Measurements from ENCODE around the gene MN1.

Gene MN1

DNA sequence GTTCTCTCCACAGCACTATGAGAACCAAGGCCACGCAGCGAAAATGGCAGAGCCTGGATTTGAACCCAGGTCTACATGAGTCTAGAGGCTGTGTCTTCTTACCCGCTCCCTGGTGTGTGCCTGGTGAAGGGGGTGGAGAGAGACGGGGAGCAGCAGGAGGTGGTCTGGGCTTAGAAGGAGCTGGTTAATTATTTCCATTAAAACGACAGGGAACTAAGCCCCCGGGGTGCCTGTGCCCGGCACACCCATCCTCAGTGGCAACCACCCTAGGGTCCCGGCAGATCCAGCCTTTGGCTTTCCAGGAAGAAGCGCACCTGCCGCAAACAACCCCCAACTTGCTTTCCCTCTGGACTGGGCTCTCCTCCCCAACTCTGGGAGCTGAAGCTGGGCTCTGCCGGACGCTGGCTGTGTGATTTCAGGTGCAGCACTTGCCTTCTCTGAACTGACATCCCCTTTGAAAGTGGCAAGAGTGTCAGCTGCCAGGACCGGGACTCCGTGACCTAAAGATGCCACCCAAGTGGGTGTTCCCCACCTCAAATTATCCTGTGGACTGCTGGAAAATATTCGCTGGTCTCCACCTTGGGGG, 35.8 kb downstream of the MN1 start:
- DNase-seq (ENCODE audit: low read depth in 2 of 2, low spot score in 1 of 2) = no peak

- no peak for DNase-seq (ENCODE audit: low read depth in 2 of 2, low spot score in 1 of 2)
Observed at GRCh38 chr22:27764722-27765236, 36.8 kb downstream of the MN1 start.

GRCh38 chr22:27761665-27762064, 39.9 kb downstream of the MN1 start:
- no peak for DNase-seq (ENCODE audit: low read depth in 2 of 2, low spot score in 1 of 2)

GRCh38 chr22:27761000-27761399, 40.6 kb downstream of the MN1 start:
- DNase-seq (ENCODE audit: low read depth in 2 of 2, low spot score in 1 of 2) = no peak

GRCh38 chr22:27760474-27760873, 41.1 kb downstream of the MN1 start:
- no peak for DNase-seq (ENCODE audit: low read depth in 2 of 2, low spot score in 1 of 2)

GRCh38 chr22:27757928-27758525, 43.5 kb downstream of the MN1 start:
- DNase-seq (ENCODE audit: low read depth in 2 of 2, low spot score in 1 of 2) = no peak

DNA sequence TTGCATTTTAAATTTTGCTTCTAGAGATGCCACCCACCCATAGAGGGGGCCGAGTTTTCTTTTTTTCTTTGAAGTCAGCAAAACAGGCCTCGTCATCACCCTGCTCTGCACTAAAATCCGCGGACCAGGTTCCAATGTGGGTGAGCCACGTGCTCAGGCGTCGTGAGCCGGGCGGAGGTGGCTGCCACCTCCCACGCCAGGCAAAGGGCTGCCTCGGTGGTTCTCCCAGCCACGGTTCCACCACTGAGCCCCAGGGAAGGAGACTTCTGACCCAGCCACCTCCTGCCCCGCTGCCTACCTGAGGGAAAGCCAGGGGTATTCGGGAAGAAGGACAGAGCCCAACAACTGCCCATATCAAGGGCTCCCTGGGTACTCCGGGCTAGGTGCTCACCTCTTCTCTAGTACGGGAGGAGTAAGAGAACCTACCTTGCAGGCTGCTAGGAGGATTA, 45.3 kb downstream of the MN1 start:
- DNase-seq (ENCODE audit: low read depth in 2 of 2, low spot score in 1 of 2) = no peak

- DNase-seq (ENCODE audit: low read depth in 2 of 2, low spot score in 1 of 2) = no peak
Observed at GRCh38 chr22:27755521-27756211, 45.9 kb downstream of the MN1 start.

- no peak for DNase-seq (ENCODE audit: low read depth in 2 of 2, low spot score in 1 of 2)
Observed at GRCh38 chr22:27754888-27755480, 46.6 kb downstream of the MN1 start.

GRCh38 chr22:27754247-27754887, 47.2 kb downstream of the MN1 start:
- DNase-seq (ENCODE audit: low read depth in 2 of 2, low spot score in 1 of 2) = no peak

DNA sequence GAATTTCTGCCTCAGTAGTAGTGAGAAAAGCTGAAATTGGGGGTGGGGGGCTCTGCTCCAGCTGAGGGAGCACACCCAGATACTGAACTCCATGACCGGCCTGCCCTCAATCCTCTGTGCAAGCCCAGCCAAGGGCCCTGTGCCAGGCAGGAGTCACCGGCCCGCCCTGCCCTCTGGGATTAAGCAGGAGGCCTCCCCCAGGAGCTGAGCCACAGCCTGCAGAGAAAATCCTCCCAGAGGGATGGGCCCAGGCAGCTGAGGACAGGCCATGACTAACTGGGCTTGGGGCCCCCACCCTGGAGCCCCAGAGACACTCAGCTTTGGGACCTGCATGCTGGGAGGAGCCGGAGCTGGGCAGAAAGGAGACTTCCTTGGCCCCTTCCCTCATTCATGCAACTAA, 48.8 kb downstream of the MN1 start:
- DNase-seq (ENCODE audit: low read depth in 2 of 2, low spot score in 1 of 2) = no peak

- no peak for DNase-seq (ENCODE audit: low read depth in 2 of 2, low spot score in 1 of 2)
Observed at GRCh38 chr22:27752141-27752540, 49.4 kb downstream of the MN1 start.

DNA sequence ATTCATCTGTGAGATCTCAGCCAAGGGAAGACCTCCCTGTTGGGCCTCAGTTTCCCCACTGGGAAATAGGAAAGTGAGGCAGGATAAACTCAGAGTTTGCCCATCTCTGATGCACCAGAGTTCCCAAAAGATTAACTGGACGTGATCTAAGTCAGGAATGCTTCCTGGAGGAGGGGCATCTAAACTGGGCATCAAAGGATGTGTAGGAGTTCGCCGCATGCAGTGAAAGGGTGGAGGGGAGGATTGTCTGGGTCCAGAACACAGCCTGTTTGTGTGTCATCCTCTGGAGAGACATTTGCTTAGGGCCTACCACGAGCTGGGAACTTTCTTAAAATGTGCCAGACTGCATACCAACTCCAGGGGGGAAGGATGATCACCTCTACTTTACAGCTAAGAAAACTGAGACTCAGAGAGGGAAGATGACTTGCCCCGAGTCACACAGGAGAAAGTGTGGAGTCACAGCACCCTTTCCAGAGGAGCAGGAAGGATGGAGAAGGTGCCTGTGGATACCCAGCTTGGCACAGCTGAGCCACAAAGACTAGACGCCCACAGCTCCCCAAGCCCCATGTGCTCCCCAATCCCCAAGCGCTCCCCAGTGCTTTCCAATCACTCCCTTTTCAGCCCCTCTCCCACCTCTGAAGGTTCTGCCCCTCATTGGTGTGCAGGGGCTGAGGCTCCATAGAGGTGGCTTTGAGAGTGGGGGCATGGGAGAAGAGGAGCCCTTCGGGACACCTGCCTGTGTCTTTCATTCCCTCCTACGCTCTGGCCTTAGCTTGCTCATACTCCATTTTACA, 50.1 kb downstream of the MN1 start:
- DNase-seq (ENCODE audit: low read depth in 2 of 2, low spot score in 1 of 2) = no peak

DNA sequence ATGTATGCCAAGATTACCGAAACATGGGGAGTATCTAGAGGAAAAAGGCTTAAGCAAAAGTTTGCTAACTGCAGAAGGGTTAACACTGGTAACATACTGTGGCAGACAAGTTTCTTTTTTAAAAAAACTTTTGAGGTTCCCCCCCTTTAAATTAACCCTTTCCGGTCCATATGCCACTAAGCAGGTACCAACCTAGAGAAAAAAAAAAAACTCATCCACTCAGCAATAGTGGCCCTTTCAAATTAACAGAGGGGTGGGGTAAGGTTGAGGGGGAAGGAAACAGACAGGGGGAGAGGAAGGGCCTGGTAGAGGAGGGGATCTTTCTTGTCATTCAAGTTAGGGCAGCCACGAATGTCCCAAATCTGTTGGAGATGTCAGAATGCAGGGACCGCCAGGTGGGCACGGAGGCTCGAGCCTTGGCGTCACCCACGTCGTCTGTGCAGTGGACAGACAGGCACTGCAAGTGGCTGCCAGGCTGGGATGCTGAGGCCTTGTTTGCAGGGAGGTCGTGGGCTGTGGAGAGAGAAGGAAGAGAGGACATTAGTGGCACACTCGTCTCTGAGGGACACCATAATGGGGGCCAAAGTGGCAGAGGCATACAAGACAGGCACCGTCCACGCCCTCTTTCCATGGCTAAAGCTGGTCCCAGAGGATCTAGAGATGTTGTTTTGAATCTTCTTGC, 50.8 kb downstream of the MN1 start:
- no peak for DNase-seq (ENCODE audit: low read depth in 2 of 2, low spot score in 1 of 2)

DNA sequence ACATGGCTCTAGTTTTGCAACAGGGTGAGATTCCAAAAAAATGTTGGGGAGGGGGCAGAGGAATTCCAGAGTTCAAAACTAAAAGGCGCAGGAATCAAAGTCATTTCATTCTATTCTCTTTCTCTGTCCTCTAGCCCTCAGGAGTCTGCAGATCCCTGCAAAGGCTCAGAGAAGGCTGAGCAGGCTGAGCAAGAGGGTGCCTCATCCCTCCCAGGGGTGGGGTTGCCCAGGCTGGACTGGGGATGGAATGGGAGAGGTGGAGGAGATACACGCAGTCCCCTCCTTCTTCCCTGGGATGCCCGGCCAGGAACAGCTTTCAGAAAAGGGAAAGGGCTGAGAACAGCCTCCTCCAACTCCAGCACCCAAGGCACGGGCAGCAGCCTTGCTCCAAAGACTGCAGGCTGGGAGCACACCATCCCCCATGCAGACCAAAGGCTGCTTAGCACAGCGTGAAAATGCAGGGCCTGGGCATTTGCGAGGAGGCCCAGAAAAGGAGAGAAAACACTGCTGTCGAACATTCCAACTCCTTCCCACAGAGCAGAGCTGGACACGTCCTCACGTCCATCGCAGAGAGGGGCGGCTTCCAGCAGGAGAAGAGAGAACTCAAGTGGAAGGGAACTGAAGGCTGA, 51.8 kb downstream of the MN1 start:
- no peak for DNase-seq (ENCODE audit: low read depth in 2 of 2, low spot score in 1 of 2)

DNA sequence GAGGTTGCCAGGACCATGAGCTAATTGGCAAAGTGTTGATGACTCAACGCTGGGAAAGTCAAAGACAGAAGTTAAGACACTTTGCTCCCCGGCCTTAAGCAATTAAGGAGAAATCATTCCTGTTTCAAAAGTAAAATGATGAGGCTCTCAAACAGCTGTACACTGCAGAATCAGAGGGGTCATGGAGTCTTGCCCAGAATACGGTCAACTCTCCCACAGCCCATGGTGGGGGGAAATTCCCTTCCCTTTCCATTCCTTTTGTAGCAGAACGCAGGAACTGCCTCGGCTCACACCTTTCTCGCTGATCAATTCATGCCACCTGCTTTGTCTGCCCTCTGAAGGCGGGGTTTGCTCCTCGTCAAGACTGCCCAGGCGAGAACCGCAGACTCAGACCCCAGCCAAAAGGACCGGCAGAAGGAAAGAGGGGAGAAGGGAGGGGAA, 52.8 kb downstream of the MN1 start:
- no peak for DNase-seq (ENCODE audit: low read depth in 2 of 2, low spot score in 1 of 2)

DNA sequence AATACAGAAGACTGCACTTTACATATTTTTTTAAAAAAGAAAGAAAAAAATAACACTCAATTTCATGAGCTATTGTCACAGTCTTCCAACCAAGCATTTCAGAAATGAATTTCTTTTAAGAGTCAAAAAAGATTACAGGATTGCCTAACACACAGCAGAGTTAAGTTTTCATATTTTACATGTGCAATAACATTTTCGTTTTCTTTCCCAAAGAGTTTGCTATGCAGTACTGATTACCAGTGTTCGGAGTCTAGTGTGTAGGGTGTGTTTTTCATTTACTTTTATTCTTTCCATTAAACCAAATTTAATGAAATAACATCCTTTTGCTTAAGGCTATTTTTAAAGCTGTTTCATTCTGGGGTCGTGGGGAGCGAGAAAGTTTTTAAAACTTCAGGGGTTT, 53.2 kb downstream of the MN1 start:
- DNase-seq (ENCODE audit: low read depth in 2 of 2, low spot score in 1 of 2) = no peak

DNA sequence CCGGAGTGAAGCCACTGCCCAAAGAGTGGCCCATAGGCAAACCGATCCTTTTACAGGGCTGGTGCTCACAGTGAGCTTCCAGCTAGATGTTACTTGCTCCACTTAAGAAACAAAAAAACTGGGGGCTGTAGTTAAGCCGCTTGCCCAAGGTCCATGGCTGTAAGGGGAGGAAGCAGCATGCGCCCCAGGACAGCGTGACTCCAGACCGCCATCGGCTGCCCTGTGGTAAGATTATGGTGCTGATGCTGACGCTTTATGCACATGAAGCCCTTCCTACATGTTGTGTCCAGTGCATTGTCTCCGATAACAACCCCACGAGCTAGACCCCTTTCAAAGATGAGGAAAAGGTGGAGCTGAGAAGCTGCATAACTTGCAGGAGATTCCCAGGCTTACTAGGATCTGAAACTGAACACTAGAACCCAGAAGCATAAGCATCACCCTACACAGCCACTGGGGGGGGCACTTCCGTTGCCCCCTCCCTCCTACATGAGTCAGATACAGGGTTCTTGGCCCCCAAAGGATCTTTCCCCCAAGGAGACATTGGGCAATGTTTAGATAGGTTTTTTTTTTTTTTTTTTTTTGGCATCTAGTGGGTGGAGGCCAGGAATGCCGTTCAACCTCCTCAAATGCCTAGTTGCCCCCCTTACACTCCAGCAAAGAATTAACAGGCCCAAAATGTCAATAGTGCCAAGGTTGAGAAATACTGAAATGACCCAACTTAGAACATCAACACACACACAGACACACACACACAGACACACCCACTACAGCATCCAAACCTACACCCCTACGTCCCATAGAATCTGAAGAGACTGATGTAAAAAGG, 53.9 kb downstream of the MN1 start:
- DNase-seq (ENCODE audit: low read depth in 2 of 2, low spot score in 1 of 2) = no peak

DNA sequence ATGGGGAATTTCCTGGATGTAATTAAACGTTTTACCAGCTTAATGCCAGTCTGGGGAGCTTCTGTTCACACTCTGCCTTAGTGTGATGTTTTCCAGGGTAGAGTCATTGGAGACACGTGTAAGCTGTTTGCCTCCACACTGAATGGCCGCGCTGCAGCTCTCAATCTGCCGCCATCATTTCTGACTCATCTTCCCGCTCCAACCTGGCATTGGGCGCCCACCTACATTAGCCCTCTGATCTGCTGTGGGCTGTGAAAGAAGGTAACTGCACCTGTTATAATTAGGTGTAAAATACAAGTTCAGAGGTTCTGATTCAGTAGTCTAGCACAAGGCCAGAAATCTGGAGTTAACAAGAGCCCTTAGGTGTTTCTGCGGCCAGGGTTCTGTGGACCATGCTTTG, 54.6 kb downstream of the MN1 start:
- no peak for DNase-seq (ENCODE audit: low read depth in 2 of 2, low spot score in 1 of 2)
